GM12878 (cell line): ENCODE results near the gene PRR12. TPM values are rescaled to one million over a fixed set of nuclear protein-coding genes. Genes with fewer than 3 reads are reported as not detected.

Experiments used
- ATAC-seq: fragments of 200-7000 bp; cut with Tn5 transposase; 3 replicates; pipeline ENCODE4 v1.9.1; 2020; ENCODE audit warnings: mild to moderate bottlenecking, moderate library complexity
- BruUV-seq: library from RNA; stranded (reverse); fragments of 400-500 nt; replicated peaks from 2 replicates; lab custom pipeline; 2021; lab: Mats Ljungman, UMichigan
- CTCF ChIA-PET: fragments of 300-600 bp; sonication (Branson Sonifier 250); formaldehyde crosslinking; extraction: SDS; loops from one replicate; lab custom pipeline; 2021; ENCODE audit warnings: inconsistent platforms; lab: Yijun Ruan, JAX
- POLR2A ChIA-PET: fragments of 350-600 bp; formaldehyde crosslinking; extraction: SDS; loops from one replicate; lab custom pipeline; 2021; ENCODE audit warnings: inconsistent platforms; lab: Charles Lee
- RAD21 ChIA-PET: fragments of 300-600 bp; sonication (Branson Sonifier 250); formaldehyde crosslinking; loops from one replicate; lab custom pipeline; 2023; ENCODE audit warnings: antibody characterized with exemption; ENCODE audit not compliant: unreplicated experiment; lab: Charles Lee
- SMC1A ChIA-PET: fragments of 300-600 bp; sonication (Branson Sonifier 250); formaldehyde crosslinking; loops from one replicate; lab custom pipeline; 2023; ENCODE audit not compliant: unreplicated experiment, uncharacterized antibody; lab: Charles Lee
- DNase-seq: peaks from one replicate; pipeline ENCODE4 v3.0.0-alpha.2; 2011; ENCODE audit warnings: low read depth, low spot score
- FAIRE-seq: peaks from 3 replicates; lab custom pipeline; 2011; peaks lifted over from hg19 to GRCh38; lab: Jason Lieb, UNC
- H2AFZ ChIP-seq: 2 replicates; pipeline ENCODE4 v1.6.0; 2011; ENCODE audit warnings: low read depth, low read length, control low read depth; ENCODE audit not compliant: control insufficient read depth
- H3K27ac ChIP-seq: 2 replicates; pipeline ENCODE4 v1.5.1; 2011; ENCODE audit warnings: control low read depth; ENCODE audit not compliant: control insufficient read depth, insufficient read depth
- H3K27me3 ChIP-seq, 2 experiments: replicated peaks in 1 of 2; 2 replicates each; pipeline versions ENCODE4 v1.6.0 to v1.6.1; 2011; ENCODE audit warnings: low read length in 1 of 2; ENCODE audit not compliant: control insufficient read depth in 2 of 2, insufficient read depth in 2 of 2
- H3K36me3 ChIP-seq, 2 experiments: 2 replicates each; pipeline ENCODE4 v1.5.1; 2011; ENCODE audit warnings: low read length in 1 of 2; ENCODE audit not compliant: control insufficient read depth in 2 of 2, insufficient read depth in 2 of 2
- H3K4me1 ChIP-seq: 2 replicates; pipeline ENCODE4 v1.6.1; 2011; ENCODE audit warnings: mild to moderate bottlenecking, low read length, moderate library complexity, mixed read lengths; ENCODE audit not compliant: control insufficient read depth, insufficient read depth
- H3K4me2 ChIP-seq: 2 replicates; pipeline ENCODE4 v1.6.0; 2011; ENCODE audit warnings: control low read depth; ENCODE audit not compliant: control insufficient read depth, insufficient read depth
- H3K4me3 ChIP-seq: fragments of 200-600 bp; sonication (generic); 2 replicates; pipeline ENCODE4 v1.5.1; 2016
- H3K79me2 ChIP-seq: 2 replicates; pipeline ENCODE4 v1.6.0; 2011; ENCODE audit warnings: low read length; ENCODE audit not compliant: control insufficient read depth, insufficient read depth
- H3K9ac ChIP-seq: 2 replicates; pipeline ENCODE4 v1.8.0; 2011; ENCODE audit warnings: low read length, control low read depth, mixed read lengths; ENCODE audit not compliant: control insufficient read depth, insufficient read depth
- H3K9me3 ChIP-seq: replicated peaks from 3 replicates; pipeline ENCODE4 v1.5.1; 2011; ENCODE audit warnings: mild to moderate bottlenecking, low read length; ENCODE audit not compliant: control insufficient read depth, insufficient read depth
- H4K20me1 ChIP-seq: 2 replicates; pipeline ENCODE4 v1.6.0; 2011; ENCODE audit not compliant: control insufficient read depth, insufficient read depth
- ASH2L ChIP-seq: fragments of 300-600, 200-600 bp; sonication (generic); IDR thresholded peaks from 2 replicates; pipeline ENCODE4 v1.6.1; 2017; ENCODE audit warnings: low read depth, mild to moderate bottlenecking, borderline replicate concordance
- IRF4 ChIP-seq: IDR thresholded peaks from 2 replicates; pipeline ENCODE4 v1.6.1; 2011; ENCODE audit warnings: low read depth, low read length
- POU2F2 ChIP-seq: IDR thresholded peaks from 3 replicates; pipeline ENCODE4 v1.6.1; 2011; ENCODE audit warnings: low read depth, mild to moderate bottlenecking, low read length, borderline replicate concordance
- SUZ12 ChIP-seq: fragments of 200-600 bp; sonication (generic); IDR thresholded peaks from one replicate; pipeline ENCODE4 v1.6.1; 2018; ENCODE audit warnings: antibody characterized with exemption, mild to moderate bottlenecking; ENCODE audit not compliant: unreplicated experiment
- TAF1 ChIP-seq: IDR thresholded peaks from 2 replicates; pipeline ENCODE4 v1.6.1; 2011; ENCODE audit warnings: mild to moderate bottlenecking, low read depth, low read length, borderline replicate concordance
- WGBS: methylation state at CpG from one replicate; pipeline ENCODE4 v1.1.6; 2016; ENCODE audit warnings: low lambda C conversion rate; ENCODE audit not compliant: insufficient replicate concordance, insufficient coverage; ENCODE audit errors: missing lambda C conversion rate; 5-methylcytosine and 5-hydroxymethylcytosine counted together
- in situ Hi-C: fragments of 300-500 bp; cut with MboI; formaldehyde crosslinking; loops from 9 replicates; pipeline ENCODE4 v1.14.3; 2018; ENCODE audit warnings: mixed read lengths
- intact Hi-C: fragments of 100-400 bp; cut with micrococcal nuclease; formaldehyde crosslinking; loops from one replicate; pipeline ENCODE4 v1.14.2; 2022; ENCODE audit not compliant: unreplicated experiment
- polyA plus RNA-seq, 11 experiments: library from polyadenylated mRNA; depleted of rRNA in 4 of 11; unstranded in 6 of 11; stranded (reverse) in 5 of 11; fragments of >200 nt; fragmentation: Nextera tagmentation in 4 of 11; fragmentation: Illumina TruSeq in 1 of 11; extraction: Ambion mirVana in 4 of 11; extraction: Trizol in 1 of 11; gene quantifications; 1 replicate in 1 of 11; 2 replicates in 10 of 11; pipeline versions ENCODE4 v1.2.1 to v1.2.3, GENCODE V29; 2011 to 2016; ENCODE audit warnings: inconsistent platforms in 2 of 11, missing spikeins in 2 of 11, low read depth in 1 of 11
- total RNA-seq, 4 experiments: library from RNA; depleted of rRNA in 3 of 4; stranded (reverse); fragments of >200 nt in 3 of 4; fragmentation: Illumina TruSeq in 1 of 4; extraction: Trizol in 1 of 4; gene quantifications; 2 replicates each; pipeline versions ENCODE4 v1.2.1 to v1.2.3, GENCODE V29; 2013 to 2021
- TF ChIP-seq, protein P1 (sequence below): IDR thresholded peaks from 2 replicates; pipeline ENCODE4 v1.6.1; 2012; ENCODE audit warnings: improper control_type of control experiment, low read depth, low read length; ENCODE audit not compliant: insufficient replicate concordance
- TF ChIP-seq, protein P2 (sequence below): fragments of 450-650 bp; IDR thresholded peaks from 2 replicates; pipeline ENCODE4 v1.6.1; 2016; ENCODE audit warnings: mild to moderate bottlenecking
- TF ChIP-seq, protein P3 (sequence below): fragments of 450-650 bp; formaldehyde crosslinking; IDR thresholded peaks from 2 replicates; pipeline ENCODE4 v1.4.0; 2022; ENCODE audit warnings: mild to moderate bottlenecking, moderate library complexity
- TF ChIP-seq, protein P4 (sequence below): fragments of 450-650 bp; formaldehyde crosslinking; IDR thresholded peaks from 2 replicates; pipeline ENCODE4 v1.5.0; 2022; ENCODE audit warnings: mild to moderate bottlenecking, missing genetic modification characterization

PRR12 gene
- total and polyA plus RNA-seq, 10 of the 15 experiments (the other 5 are each of a cell fraction or from before 2014, with no cell fraction given): 0.02 to 25.3 (median 1.6) TPM

DNA sequence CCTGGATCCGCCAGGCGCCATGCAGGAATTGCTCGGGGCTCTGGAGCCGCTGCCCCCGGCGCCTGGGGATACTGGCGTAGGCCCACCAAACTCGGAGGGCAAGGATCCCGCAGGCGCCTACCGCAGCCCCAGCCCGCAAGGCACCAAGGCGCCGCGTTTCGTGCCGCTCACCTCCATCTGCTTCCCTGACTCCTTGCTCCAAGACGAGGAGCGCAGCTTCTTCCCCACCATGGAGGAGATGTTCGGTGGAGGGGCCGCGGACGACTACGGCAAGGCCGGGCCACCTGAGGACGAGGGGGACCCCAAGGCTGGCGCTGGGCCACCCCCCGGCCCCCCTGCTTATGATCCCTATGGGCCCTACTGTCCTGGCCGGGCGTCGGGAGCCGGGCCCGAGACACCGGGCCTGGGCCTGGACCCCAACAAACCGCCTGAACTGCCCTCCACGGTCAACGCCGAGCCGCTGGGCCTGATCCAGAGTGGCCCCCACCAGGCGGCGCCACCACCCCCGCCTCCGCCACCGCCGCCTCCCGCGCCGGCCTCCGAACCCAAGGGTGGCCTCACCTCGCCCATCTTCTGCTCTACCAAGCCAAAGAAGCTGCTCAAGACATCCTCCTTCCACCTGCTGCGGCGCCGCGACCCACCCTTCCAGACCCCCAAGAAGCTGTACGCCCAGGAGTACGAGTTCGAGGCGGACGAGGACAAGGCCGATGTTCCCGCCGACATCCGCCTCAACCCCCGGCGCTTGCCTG lies 6.1 kb downstream of the PRR12 start:
- Histone ChIP-seq H2AFZ (no peak overlapping the region), H3K4me2 (no peak overlapping the region), H3K9me3 (no peaks in the 10 kb centered on the region), H3K4me3 (no peak overlapping the region), H3K27me3 (no peaks in the 10 kb centered on the region), H3K79me2 (peaks cover 19% of the 10 kb centered on the region), H3K27ac (no peak overlapping the region), H3K9ac (no peak overlapping the region), H3K36me3 (peaks cover 7 to 27% of the 10 kb centered on the region in 2 experiments; a peak in 3 of 4 replicates), H3K4me1 (peaks cover 4% of the 10 kb centered on the region; the same call in 1 of the 2 replicates), H4K20me1 (peaks cover 3% of the 10 kb centered on the region; the same call in 1 of the 2 replicates)
- 97% methylated on average over 56 of the region's 65 CpGs for WGBS
- DNase-seq (no peak), ATAC-seq (no peak), FAIRE-seq (no peak)
- ChIA-PET SMC1A (no interaction called here), RAD21 (no interaction called here), POLR2A (interaction anchor here (0.8 kb wide), 1 partner anchor 37 kb away, joined by 3 read pairs; no protein-coding TSS in a partner anchor), CTCF (no interaction called here)
- in situ Hi-C loops: no loop called here
- BruUV-seq: no TSS peak
- intact Hi-C loops: no loop called here
- TF ChIP-seq TAF1 (no peak), ASH2L (no peak), SUZ12 (no peak), POU2F2 (no peak), IRF4 (no peak)
- TF ChIP-seq, protein P1, sequence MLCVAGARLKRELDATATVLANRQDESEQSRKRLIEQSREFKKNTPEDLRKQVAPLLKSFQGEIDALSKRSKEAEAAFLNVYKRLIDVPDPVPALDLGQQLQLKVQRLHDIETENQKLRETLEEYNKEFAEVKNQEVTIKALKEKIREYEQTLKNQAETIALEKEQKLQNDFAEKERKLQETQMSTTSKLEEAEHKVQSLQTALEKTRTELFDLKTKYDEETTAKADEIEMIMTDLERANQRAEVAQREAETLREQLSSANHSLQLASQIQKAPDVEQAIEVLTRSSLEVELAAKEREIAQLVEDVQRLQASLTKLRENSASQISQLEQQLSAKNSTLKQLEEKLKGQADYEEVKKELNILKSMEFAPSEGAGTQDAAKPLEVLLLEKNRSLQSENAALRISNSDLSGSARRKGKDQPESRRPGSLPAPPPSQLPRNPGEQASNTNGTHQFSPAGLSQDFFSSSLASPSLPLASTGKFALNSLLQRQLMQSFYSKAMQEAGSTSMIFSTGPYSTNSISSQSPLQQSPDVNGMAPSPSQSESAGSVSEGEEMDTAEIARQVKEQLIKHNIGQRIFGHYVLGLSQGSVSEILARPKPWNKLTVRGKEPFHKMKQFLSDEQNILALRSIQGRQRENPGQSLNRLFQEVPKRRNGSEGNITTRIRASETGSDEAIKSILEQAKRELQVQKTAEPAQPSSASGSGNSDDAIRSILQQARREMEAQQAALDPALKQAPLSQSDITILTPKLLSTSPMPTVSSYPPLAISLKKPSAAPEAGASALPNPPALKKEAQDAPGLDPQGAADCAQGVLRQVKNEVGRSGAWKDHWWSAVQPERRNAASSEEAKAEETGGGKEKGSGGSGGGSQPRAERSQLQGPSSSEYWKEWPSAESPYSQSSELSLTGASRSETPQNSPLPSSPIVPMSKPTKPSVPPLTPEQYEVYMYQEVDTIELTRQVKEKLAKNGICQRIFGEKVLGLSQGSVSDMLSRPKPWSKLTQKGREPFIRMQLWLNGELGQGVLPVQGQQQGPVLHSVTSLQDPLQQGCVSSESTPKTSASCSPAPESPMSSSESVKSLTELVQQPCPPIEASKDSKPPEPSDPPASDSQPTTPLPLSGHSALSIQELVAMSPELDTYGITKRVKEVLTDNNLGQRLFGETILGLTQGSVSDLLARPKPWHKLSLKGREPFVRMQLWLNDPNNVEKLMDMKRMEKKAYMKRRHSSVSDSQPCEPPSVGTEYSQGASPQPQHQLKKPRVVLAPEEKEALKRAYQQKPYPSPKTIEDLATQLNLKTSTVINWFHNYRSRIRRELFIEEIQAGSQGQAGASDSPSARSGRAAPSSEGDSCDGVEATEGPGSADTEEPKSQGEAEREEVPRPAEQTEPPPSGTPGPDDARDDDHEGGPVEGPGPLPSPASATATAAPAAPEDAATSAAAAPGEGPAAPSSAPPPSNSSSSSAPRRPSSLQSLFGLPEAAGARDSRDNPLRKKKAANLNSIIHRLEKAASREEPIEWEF: no peak
- TF ChIP-seq, protein P2, sequence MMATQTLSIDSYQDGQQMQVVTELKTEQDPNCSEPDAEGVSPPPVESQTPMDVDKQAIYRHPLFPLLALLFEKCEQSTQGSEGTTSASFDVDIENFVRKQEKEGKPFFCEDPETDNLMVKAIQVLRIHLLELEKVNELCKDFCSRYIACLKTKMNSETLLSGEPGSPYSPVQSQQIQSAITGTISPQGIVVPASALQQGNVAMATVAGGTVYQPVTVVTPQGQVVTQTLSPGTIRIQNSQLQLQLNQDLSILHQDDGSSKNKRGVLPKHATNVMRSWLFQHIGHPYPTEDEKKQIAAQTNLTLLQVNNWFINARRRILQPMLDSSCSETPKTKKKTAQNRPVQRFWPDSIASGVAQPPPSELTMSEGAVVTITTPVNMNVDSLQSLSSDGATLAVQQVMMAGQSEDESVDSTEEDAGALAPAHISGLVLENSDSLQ: no peak
- TF ChIP-seq, protein P3, sequence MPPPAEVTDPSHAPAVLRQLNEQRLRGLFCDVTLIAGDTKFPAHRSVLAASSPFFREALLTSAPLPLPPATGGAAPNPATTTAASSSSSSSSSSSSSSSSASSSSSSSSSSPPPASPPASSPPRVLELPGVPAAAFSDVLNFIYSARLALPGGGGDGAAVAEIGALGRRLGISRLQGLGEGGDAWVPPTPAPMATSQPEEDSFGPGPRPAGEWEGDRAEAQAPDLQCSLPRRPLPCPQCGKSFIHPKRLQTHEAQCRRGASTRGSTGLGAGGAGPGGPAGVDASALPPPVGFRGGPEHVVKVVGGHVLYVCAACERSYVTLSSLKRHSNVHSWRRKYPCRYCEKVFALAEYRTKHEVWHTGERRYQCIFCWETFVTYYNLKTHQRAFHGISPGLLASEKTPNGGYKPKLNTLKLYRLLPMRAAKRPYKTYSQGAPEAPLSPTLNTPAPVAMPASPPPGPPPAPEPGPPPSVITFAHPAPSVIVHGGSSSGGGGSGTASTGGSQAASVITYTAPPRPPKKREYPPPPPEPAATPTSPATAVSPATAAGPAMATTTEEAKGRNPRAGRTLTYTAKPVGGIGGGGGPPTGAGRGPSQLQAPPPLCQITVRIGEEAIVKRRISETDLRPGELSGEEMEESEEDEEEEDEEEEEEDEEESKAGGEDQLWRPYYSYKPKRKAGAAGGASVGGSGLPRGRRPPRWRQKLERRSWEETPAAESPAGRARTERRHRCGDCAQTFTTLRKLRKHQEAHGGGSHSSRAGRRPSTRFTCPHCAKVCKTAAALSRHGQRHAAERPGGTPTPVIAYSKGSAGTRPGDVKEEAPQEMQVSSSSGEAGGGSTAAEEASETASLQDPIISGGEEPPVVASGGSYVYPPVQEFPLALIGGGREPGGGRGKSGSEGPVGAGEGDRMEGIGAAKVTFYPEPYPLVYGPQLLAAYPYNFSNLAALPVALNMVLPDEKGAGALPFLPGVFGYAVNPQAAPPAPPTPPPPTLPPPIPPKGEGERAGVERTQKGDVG (CRISPR knock-in tag): no peak
- TF ChIP-seq, protein P4, sequence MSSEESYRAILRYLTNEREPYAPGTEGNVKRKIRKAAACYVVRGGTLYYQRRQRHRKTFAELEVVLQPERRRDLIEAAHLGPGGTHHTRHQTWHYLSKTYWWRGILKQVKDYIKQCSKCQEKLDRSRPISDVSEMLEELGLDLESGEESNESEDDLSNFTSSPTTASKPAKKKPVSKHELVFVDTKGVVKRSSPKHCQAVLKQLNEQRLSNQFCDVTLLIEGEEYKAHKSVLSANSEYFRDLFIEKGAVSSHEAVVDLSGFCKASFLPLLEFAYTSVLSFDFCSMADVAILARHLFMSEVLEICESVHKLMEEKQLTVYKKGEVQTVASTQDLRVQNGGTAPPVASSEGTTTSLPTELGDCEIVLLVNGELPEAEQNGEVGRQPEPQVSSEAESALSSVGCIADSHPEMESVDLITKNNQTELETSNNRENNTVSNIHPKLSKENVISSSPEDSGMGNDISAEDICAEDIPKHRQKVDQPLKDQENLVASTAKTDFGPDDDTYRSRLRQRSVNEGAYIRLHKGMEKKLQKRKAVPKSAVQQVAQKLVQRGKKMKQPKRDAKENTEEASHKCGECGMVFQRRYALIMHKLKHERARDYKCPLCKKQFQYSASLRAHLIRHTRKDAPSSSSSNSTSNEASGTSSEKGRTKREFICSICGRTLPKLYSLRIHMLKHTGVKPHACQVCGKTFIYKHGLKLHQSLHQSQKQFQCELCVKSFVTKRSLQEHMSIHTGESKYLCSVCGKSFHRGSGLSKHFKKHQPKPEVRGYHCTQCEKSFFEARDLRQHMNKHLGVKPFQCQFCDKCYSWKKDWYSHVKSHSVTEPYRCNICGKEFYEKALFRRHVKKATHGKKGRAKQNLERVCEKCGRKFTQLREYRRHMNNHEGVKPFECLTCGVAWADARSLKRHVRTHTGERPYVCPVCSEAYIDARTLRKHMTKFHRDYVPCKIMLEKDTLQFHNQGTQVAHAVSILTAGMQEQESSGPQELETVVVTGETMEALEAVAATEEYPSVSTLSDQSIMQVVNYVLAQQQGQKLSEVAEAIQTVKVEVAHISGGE (CRISPR knock-in tag): no peak
